ENCODE measurements around the gene C1orf159. TPM values are rescaled to one million over a fixed set of nuclear protein-coding genes. Genes with fewer than 3 reads are reported as not detected.

C1orf159 gene
- total and polyA plus RNA-seq, 2 donors from 2014 or later, result 8.6 to 14.8 TPM

DNA sequence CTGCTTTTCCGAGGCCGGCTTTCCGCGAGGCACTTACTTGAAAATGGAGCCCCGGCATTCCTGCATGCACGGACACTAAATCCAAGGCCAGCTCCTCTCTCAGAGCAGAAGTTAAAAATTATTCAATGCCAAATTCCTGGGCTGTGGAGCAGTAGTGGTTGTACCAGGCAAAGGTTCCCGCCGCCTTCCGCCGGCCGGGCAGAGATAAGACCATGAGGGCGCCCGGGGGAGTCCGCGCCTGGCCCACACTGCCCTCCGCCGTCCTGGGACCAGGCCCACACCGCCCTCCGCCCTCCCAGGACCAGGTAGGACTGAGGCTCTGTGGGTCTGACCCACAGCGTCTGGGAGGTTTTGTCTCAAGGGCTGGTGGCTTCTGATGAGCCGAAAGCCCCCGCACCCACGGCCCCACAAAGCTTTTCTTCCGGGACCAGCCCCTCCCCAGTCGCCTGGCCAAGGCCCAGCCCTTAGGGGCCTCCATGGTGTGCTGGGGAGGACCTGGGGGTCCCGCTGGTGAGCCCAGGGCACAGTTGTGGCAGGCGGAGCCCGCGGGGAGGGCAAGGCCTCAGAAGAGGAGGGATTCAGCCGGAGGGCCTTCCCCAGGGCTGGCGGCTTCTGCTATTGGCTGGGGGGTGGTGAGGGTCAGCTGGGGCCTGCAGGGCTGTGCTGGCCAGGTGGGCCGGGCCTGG is 12.7 kb upstream of the C1orf159 start:
- peak overlapping the region; percentile 82 to 89 for H3K27ac ChIP-seq (ENCODE audit: low read depth in 2 of 2, low read length in 2 of 2)
- H3K27me3 ChIP-seq (ENCODE audit: control insufficient read depth, insufficient read depth, low read length), result no peaks in the 10 kb centered on the region
- H3K4me3 ChIP-seq (ENCODE audit: low read length in 3 of 3), result peak overlapping the region; percentile 20 to 65 (median 30)
- peaks cover 0 to 2% (median 0%) of the 10 kb centered on the region in 3 donors for H3K9me3 ChIP-seq (ENCODE audit: control insufficient read depth in 2 of 3, insufficient read depth in 1 of 3, low read length in 3 of 3)
- H3K36me3 ChIP-seq (ENCODE audit: control insufficient read depth in 2 of 3, insufficient read depth in 3 of 3, low read length in 3 of 3), result no peaks in the 10 kb centered on the region
- intact Hi-C loops (cut with DNase I), result loop anchor here (10.0 kb wide), 2 partner anchors 106 to 166 kb away; partner anchors contain the start of genes B3GALT6 and SDF4
- peak overlapping the region in 1 of 3 donors; percentile 71 for H3K9ac ChIP-seq (ENCODE audit: low read length in 3 of 3)
- FAIRE-seq (no peak), DNase-seq (peak in 4 of 5 donors; percentile 62 to 82 (median 80))
- peaks cover 0 to 15% (median 14%) of the 10 kb centered on the region in 3 donors for H3K4me1 ChIP-seq (ENCODE audit: control insufficient read depth in 2 of 3, insufficient read depth in 2 of 3, low read depth in 1 of 3, low read length in 3 of 3)
- TF ChIP-seq, protein P1, sequence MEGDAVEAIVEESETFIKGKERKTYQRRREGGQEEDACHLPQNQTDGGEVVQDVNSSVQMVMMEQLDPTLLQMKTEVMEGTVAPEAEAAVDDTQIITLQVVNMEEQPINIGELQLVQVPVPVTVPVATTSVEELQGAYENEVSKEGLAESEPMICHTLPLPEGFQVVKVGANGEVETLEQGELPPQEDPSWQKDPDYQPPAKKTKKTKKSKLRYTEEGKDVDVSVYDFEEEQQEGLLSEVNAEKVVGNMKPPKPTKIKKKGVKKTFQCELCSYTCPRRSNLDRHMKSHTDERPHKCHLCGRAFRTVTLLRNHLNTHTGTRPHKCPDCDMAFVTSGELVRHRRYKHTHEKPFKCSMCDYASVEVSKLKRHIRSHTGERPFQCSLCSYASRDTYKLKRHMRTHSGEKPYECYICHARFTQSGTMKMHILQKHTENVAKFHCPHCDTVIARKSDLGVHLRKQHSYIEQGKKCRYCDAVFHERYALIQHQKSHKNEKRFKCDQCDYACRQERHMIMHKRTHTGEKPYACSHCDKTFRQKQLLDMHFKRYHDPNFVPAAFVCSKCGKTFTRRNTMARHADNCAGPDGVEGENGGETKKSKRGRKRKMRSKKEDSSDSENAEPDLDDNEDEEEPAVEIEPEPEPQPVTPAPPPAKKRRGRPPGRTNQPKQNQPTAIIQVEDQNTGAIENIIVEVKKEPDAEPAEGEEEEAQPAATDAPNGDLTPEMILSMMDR (IDR thresholded peaks at IDR 0.05; ENCODE audit: borderline replicate concordance, extremely low read depth, insufficient read depth), result no peak

DNA sequence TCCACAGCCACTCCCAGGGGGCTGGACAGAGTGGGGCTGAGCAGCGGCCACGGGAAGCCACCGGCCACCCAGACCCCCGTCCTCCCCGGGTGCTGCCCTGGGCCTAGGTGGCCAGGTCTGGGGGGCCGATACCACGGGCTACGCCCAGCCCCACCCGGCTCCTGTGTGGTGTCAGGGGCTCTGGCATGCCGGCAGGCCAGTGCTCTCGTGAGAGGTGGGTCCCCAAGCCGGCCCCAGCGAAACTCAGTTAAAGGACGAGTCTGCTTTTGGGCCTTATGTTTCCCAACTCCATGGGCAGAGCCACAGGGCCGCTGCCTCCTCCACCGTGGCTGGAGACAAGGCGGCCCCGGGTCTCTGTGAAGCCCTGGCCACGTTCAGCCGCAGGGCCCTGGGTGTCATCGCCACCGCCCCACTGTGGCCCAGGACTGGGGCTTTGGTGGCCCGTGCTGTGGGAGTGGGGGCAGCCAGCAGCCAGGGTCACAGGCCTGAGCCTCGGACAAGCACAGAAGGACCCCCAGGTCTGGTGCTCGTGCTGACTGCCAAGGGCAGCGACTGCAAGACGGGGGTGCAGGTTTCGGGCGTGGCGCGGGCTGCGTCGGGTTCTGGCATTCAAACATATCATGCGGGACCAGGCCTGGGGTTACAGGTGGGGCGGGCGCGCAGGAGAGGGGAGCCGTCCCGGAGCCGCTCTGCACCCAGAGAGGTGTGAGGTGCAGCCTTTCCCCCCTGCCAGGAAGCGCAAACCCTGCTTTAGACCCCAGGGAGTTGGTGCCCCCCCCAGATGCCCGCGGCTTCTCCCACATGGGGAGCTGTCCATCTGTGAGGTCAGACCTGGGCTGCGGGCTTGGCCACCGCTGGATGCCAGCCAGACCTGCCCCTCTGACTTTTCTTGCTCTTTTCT is 11.9 kb upstream of the C1orf159 start:
- peak in 1 of 5 donors; percentile 83 for DNase-seq
- Histone ChIP-seq H3K27ac (ENCODE audit: low read depth in 2 of 2, low read length in 2 of 2) (peak overlapping the region; percentile 65 to 89), H3K36me3 (ENCODE audit: control insufficient read depth in 2 of 3, insufficient read depth in 3 of 3, low read length in 3 of 3) (no peaks in the 10 kb centered on the region), H3K27me3 (ENCODE audit: control insufficient read depth, insufficient read depth, low read length) (no peaks in the 10 kb centered on the region), H3K4me3 (ENCODE audit: low read length in 3 of 3) (peak overlapping the region in 2 of 3 donors; percentile 20 to 65), H3K9ac (ENCODE audit: low read length in 3 of 3) (peak overlapping the region in 1 of 3 donors; percentile 71), H3K9me3 (ENCODE audit: control insufficient read depth in 2 of 3, insufficient read depth in 1 of 3, low read length in 3 of 3) (peaks cover 0 to 2% (median 0%) of the 10 kb centered on the region in 3 donors), H3K4me1 (ENCODE audit: control insufficient read depth in 2 of 3, insufficient read depth in 2 of 3, low read depth in 1 of 3, low read length in 3 of 3) (peaks cover 0 to 12% (median 7%) of the 10 kb centered on the region in 3 donors)
- intact Hi-C loops (cut with DNase I), result loop anchor here (10.0 kb wide), 2 partner anchors 107 to 167 kb away; partner anchors contain the start of genes B3GALT6 and SDF4
- TF ChIP-seq, protein P1 (IDR thresholded peaks at IDR 0.05; ENCODE audit: borderline replicate concordance, extremely low read depth, insufficient read depth), result no peak
- FAIRE-seq, result no peak

DNA sequence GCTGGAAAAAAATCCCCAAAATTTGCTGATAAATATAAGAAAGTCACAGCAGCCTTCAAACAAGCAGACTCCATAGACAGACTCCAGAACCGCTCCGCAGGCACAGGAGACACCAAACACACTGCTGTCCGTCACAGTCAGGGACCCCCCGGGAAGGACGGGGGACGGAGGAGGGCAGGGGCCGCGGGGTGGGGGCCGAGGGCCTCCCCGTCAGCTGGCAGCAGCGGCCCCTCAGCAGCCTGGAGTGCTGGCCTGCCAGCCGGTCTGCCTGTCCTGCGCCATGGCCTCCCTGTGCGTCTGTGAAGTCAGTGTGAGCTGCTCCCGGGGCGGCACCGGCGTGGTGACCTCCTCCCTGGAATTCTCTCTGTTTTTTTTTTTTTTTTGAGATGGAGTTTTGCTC is 10.1 kb upstream of the C1orf159 start:
- Histone ChIP-seq H3K4me3 (ENCODE audit: low read length in 3 of 3) (no peak overlapping the region), H3K4me1 (ENCODE audit: control insufficient read depth in 2 of 3, insufficient read depth in 2 of 3, low read depth in 1 of 3, low read length in 3 of 3) (peaks cover 0 to 11% (median 4%) of the 10 kb centered on the region in 3 donors), H3K27ac (ENCODE audit: low read depth in 2 of 2, low read length in 2 of 2) (no peak overlapping the region), H3K27me3 (ENCODE audit: control insufficient read depth, insufficient read depth, low read length) (no peaks in the 10 kb centered on the region), H3K9ac (ENCODE audit: low read length in 3 of 3) (no peak overlapping the region), H3K9me3 (ENCODE audit: control insufficient read depth in 2 of 3, insufficient read depth in 1 of 3, low read length in 3 of 3) (peaks cover 0 to 2% (median 0%) of the 10 kb centered on the region in 3 donors), H3K36me3 (ENCODE audit: control insufficient read depth in 2 of 3, insufficient read depth in 3 of 3, low read length in 3 of 3) (no peaks in the 10 kb centered on the region)
- FAIRE-seq (no peak), DNase-seq (peak in 2 of 5 donors; percentile 35 to 59)
- TF ChIP-seq, protein P1 (IDR thresholded peaks at IDR 0.05; ENCODE audit: borderline replicate concordance, extremely low read depth, insufficient read depth), result no peak
- intact Hi-C loops (cut with DNase I), result loop anchor here (10.0 kb wide), 2 partner anchors 109 to 169 kb away; partner anchors contain the start of genes B3GALT6 and SDF4

All from kidney (tissue), 14 donors.